OCI-LY7 (cell line): ENCODE results near the gene MAN1A2. TPM values are rescaled to one million over a fixed set of nuclear protein-coding genes. Genes with fewer than 3 reads are reported as not detected.
"Not testable (repeated sequence)": the region's sequence is repeated elsewhere in the genome, so short reads cannot be mapped to it uniquely, and the experiment has no call there.

Experiments
- BruUV-seq: library from RNA; stranded (reverse); fragments of 400-500 nt; replicated peaks from 2 replicates; lab custom pipeline; 2021; lab: Mats Ljungman, UMichigan
- CTCF ChIA-PET: fragments of 300-600 bp; sonication (Branson Sonifier 250); formaldehyde crosslinking; loops from one replicate; lab custom pipeline; 2022; ENCODE audit warnings: antibody characterized with exemption; ENCODE audit not compliant: unreplicated experiment; lab: Charles Lee
- POLR2A ChIA-PET: fragments of 300-600 bp; sonication (Branson Sonifier 250); formaldehyde crosslinking; loops from one replicate; lab custom pipeline; 2022; ENCODE audit warnings: antibody characterized with exemption; lab: Charles Lee
- DNase-seq: peaks from one replicate; pipeline ENCODE4 v3.0.0-alpha.2; 2015; ENCODE audit warnings: low spot score
- H2AFZ ChIP-seq: fragments of 200-600 bp; sonication (generic), shearing (Covaris generic); 2 replicates; pipeline ENCODE4 v1.6.1; 2014; ENCODE audit warnings: mild to moderate bottlenecking, antibody characterized with exemption, low read length, moderate library complexity
- H3K27ac ChIP-seq: fragments of 200-600 bp; sonication (generic); 2 replicates; pipeline ENCODE4 v1.5.1; 2014; ENCODE audit warnings: mixed run types, low read depth, mild to moderate bottlenecking, moderate library complexity, low read length, inconsistent platforms; ENCODE audit not compliant: poor library complexity, severe bottlenecking
- H3K36me3 ChIP-seq: fragments of 200-600 bp; sonication (generic); 2 replicates; pipeline ENCODE4 v1.6.1; 2014; ENCODE audit warnings: mild to moderate bottlenecking, antibody characterized with exemption, low read length, moderate library complexity, mixed read lengths; ENCODE audit not compliant: insufficient read depth
- H3K4me1 ChIP-seq: fragments of 200-600 bp; sonication (generic); 2 replicates; pipeline ENCODE4 v1.5.1; 2014; ENCODE audit warnings: mild to moderate bottlenecking, low read length; ENCODE audit not compliant: insufficient read depth, poor library complexity, severe bottlenecking
- H3K4me2 ChIP-seq: fragments of 200-600 bp; sonication (generic); 2 replicates; pipeline ENCODE4 v1.6.1; 2014; ENCODE audit warnings: mild to moderate bottlenecking, low read length
- H3K4me3 ChIP-seq: fragments of 200-600 bp; sonication (generic); 2 replicates; pipeline ENCODE4 v1.5.1; 2014; ENCODE audit warnings: mild to moderate bottlenecking, low read depth, low read length; ENCODE audit not compliant: poor library complexity, severe bottlenecking
- H3K79me2 ChIP-seq: fragments of 200-600 bp; sonication (generic); 2 replicates; pipeline ENCODE4 v1.6.1; 2016; ENCODE audit warnings: low read depth, mild to moderate bottlenecking, low read length, moderate library complexity, mixed read lengths; ENCODE audit not compliant: insufficient read depth
- H3K9me2 ChIP-seq: fragments of 200-600 bp; sonication (generic); 2 replicates; pipeline ENCODE4 v1.6.1; 2016; ENCODE audit warnings: mild to moderate bottlenecking, low read length, mixed read lengths; ENCODE audit not compliant: insufficient read depth
- H3K9me3 ChIP-seq: fragments of 200-600 bp; sonication (generic); 2 replicates; pipeline ENCODE4 v1.6.1; 2014; ENCODE audit warnings: mild to moderate bottlenecking, mixed run types, low read length, mixed read lengths
- H4K20me1 ChIP-seq: fragments of 200-600 bp; sonication (generic); 2 replicates; pipeline ENCODE4 v1.6.1; 2014; ENCODE audit warnings: mild to moderate bottlenecking, antibody characterized with exemption, low read length, moderate library complexity, mixed read lengths; ENCODE audit not compliant: insufficient read depth
- CTCF ChIP-seq: fragments of 200-600 bp; sonication (generic); conservative IDR thresholded peaks from 2 replicates; pipeline ENCODE4 v1.5.1; 2014; ENCODE audit warnings: mild to moderate bottlenecking, antibody characterized with exemption, low read length, moderate library complexity, mixed read lengths
- EZH2phosphoT487 ChIP-seq: fragments of 200-600 bp; sonication (generic); IDR thresholded peaks from 2 replicates; pipeline ENCODE4 v1.6.1; 2018; ENCODE audit warnings: low read depth, borderline replicate concordance, mild to moderate bottlenecking, mixed run types, antibody characterized with exemption, low read length, moderate library complexity, mixed read lengths
- intact Hi-C: fragments of 100-400 bp; cut with micrococcal nuclease; formaldehyde crosslinking; loops from one replicate; pipeline ENCODE4 v1.10.0; 2022; ENCODE audit not compliant: unreplicated experiment
- total RNA-seq, 2 experiments: library from RNA; depleted of rRNA in 1 of 2; stranded (reverse); fragments of >200 nt in 1 of 2; shearing (Covaris generic) in 1 of 2; gene quantifications; 2 replicates each; pipeline ENCODE4 v1.2.3, GENCODE V29; 2014 to 2022

Gene MAN1A2
- total RNA-seq, 2 experiments from 2014 or later, result 16.1 to 27.5 TPM

GRCh38 chr1:117347907-117348306 is 19.3 kb upstream of the MAN1A2 start:
- no peaks in the 10 kb centered on the region for H3K9me2 ChIP-seq
- no peak overlapping the region for H2AFZ ChIP-seq
- no peaks in the 10 kb centered on the region for H3K36me3 ChIP-seq
- ChIA-PET CTCF (no interaction called here), POLR2A (no interaction called here)
- H3K9me3 ChIP-seq, result no peaks in the 10 kb centered on the region
- no peak overlapping the region for H3K4me2 ChIP-seq
- no peak overlapping the region for H3K27ac ChIP-seq
- H3K4me1 ChIP-seq, result no peaks in the 10 kb centered on the region
- BruUV-seq, result no TSS peak
- no peaks in the 10 kb centered on the region for H3K79me2 ChIP-seq
- intact Hi-C loops, result no loop called here
- no peaks in the 10 kb centered on the region for H4K20me1 ChIP-seq
- TF ChIP-seq CTCF (no peak), EZH2phosphoT487 (no peak)
- no peak for DNase-seq
- no peak overlapping the region for H3K4me3 ChIP-seq

- intact Hi-C loops, BruUV-seq, DNase-seq, H3K36me3 ChIP-seq, H2AFZ ChIP-seq, POLR2A ChIA-PET, H4K20me1 ChIP-seq, H3K4me3 ChIP-seq, H3K27ac ChIP-seq, H3K9me2 ChIP-seq, H3K79me2 ChIP-seq, H3K4me1 ChIP-seq, CTCF ChIA-PET, H3K4me2 ChIP-seq, H3K9me3 ChIP-seq: not testable (repeated sequence)
Observed at GRCh38 chr1:117352695-117353094, 14.6 kb upstream of the MAN1A2 start.

GRCh38 chr1:117357833-117358603 is 9.2 kb upstream of the MAN1A2 start:
- CTCF ChIA-PET, result interaction anchor here (0.6 kb wide), 1 partner anchor 55 kb away, joined by 3 read pairs; no protein-coding TSS in a partner anchor
- H3K4me3 ChIP-seq, H3K9me3 ChIP-seq, H4K20me1 ChIP-seq, H3K79me2 ChIP-seq, H3K9me2 ChIP-seq, H3K4me2 ChIP-seq, POLR2A ChIA-PET, H2AFZ ChIP-seq, intact Hi-C loops, H3K27ac ChIP-seq, H3K4me1 ChIP-seq, BruUV-seq, H3K36me3 ChIP-seq, DNase-seq: not testable (repeated sequence)

GRCh38 chr1:117358604-117358887 is 8.7 kb upstream of the MAN1A2 start:
- intact Hi-C loops, H2AFZ ChIP-seq, H3K9me3 ChIP-seq, H3K4me2 ChIP-seq, H3K4me1 ChIP-seq, H3K79me2 ChIP-seq, BruUV-seq, CTCF ChIA-PET, H3K9me2 ChIP-seq, H3K4me3 ChIP-seq, DNase-seq, H3K27ac ChIP-seq, H3K36me3 ChIP-seq, H4K20me1 ChIP-seq, POLR2A ChIA-PET: not testable (repeated sequence)
